Transverse colon (tissue), 3 donors: ENCODE measurements around the gene MMP2.

Experiments used
- EP300 ChIP-seq: sonication (generic); formaldehyde crosslinking; IDR thresholded peaks from one replicate; pipeline ENCODE4 v1.6.1; 2017; ENCODE audit warnings: antibody characterized with exemption, low read depth
- POLR2A ChIP-seq: fragments of 450-650 bp; IDR thresholded peaks from one replicate; pipeline ENCODE4 v1.6.1; 2016; ENCODE audit warnings: antibody characterized with exemption, mild to moderate bottlenecking, moderate library complexity
- TF ChIP-seq, protein P1 (sequence below), 5 experiments: fragments of 200-600 bp in 3 of 5; fragments of 450-650 bp in 2 of 5; sonication (generic) in 3 of 5; IDR thresholded peaks; 1 replicate in 2 of 5; 2 replicates in 3 of 5; pipeline ENCODE4 v1.5.1; 2016 to 2017; ENCODE audit warnings: antibody characterized with exemption in 5 of 5, inconsistent platforms in 3 of 5, mild to moderate bottlenecking in 2 of 5, moderate library complexity in 1 of 5

DNA sequence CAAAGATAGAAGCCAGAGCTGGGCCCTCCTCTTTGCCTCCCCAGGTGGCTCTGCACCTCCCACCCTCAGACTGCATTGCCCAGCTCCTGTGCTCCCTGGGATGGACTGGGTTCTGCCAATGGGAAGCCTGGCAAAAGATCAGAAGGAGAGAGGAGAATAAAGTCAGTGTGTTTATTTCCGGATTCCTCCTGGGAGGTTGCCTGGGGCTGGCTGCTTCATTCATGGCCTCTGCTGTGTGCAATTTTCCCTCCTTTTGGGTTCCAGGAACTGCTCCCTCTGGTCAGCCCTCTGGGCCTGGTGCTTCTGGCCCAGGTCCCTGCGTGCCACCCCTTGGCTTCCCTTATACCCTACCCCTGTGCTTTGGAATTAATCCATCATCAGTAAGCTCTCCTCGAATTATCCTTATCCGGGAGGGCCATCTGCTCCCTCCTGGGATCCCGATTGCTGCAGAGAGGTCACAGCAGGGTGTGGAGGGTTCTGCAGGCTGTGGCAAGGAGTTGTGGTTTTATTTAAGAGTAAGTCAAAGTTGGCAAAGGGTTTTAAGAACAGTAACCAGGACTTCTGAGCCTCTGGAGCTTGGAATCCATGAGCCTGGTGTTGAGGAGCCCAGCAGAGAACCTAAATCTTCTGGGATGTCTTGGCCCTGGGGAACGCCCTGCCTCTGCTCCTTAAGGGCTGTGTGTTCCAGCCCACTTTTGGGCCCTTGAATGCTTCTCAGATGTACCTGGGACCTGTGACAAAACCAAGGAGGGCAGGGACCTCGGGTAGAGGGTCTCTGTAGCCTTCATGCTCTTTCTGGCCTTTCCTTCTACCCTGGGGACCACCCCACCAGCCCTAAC lies 8.2 kb upstream of the MMP2 start:
- TF ChIP-seq, protein P1, sequence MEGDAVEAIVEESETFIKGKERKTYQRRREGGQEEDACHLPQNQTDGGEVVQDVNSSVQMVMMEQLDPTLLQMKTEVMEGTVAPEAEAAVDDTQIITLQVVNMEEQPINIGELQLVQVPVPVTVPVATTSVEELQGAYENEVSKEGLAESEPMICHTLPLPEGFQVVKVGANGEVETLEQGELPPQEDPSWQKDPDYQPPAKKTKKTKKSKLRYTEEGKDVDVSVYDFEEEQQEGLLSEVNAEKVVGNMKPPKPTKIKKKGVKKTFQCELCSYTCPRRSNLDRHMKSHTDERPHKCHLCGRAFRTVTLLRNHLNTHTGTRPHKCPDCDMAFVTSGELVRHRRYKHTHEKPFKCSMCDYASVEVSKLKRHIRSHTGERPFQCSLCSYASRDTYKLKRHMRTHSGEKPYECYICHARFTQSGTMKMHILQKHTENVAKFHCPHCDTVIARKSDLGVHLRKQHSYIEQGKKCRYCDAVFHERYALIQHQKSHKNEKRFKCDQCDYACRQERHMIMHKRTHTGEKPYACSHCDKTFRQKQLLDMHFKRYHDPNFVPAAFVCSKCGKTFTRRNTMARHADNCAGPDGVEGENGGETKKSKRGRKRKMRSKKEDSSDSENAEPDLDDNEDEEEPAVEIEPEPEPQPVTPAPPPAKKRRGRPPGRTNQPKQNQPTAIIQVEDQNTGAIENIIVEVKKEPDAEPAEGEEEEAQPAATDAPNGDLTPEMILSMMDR (IDR thresholded peaks at IDR 0.05): no peak
- TF ChIP-seq POLR2A (no peak), EP300 (no peak)
